GM12874 (cell line): ENCODE data around the gene TRIM33.

Experiments used
- CTCF ChIP-seq: IDR thresholded peaks from 2 replicates; pipeline ENCODE4 v1.5.1; 2011; ENCODE audit warnings: low read depth, mild to moderate bottlenecking, control low read depth, low read length, moderate library complexity; ENCODE audit not compliant: insufficient read depth

TRIM33 gene

GRCh38 chr1:114479134-114479533 is 31.9 kb downstream of the TRIM33 start:
- TF ChIP-seq CTCF: no peak

- no peak for TF ChIP-seq CTCF
Measured at GRCh38 chr1:114473796-114474195, 37.2 kb downstream of the TRIM33 start.

- no peak for TF ChIP-seq CTCF
Measured at GRCh38 chr1:114472408-114472807, 38.6 kb downstream of the TRIM33 start.

- no peak for TF ChIP-seq CTCF
Measured at GRCh38 chr1:114470681-114471080, 40.3 kb downstream of the TRIM33 start.

GRCh38 chr1:114468710-114469468 is 42.1 kb downstream of the TRIM33 start:
- no peak for TF ChIP-seq CTCF

GRCh38 chr1:114468047-114468446 is 43.0 kb downstream of the TRIM33 start:
- no peak for TF ChIP-seq CTCF

- no peak for TF ChIP-seq CTCF
Measured at GRCh38 chr1:114467491-114467890, 43.5 kb downstream of the TRIM33 start.
